T-cell (primary cell): ENCODE results near the gene DCAF6. TPM values are rescaled to one million over a fixed set of nuclear protein-coding genes. Genes with fewer than 3 reads are reported as not detected.
"Not testable (repeated sequence)": the region's sequence is repeated elsewhere in the genome, so short reads cannot be mapped to it uniquely, and the experiment has no call there.

Experiments used
- ATAC-seq, 4 experiments: fragments of 200-7000 bp in 3 of 4; fragments of 150-1000 bp in 1 of 4; cut with Tn5 transposase; replicated peaks in 1 of 4; 1 replicate in 3 of 4; 2 replicates in 1 of 4; pipeline ENCODE4 v1.10.0; 2021; ENCODE audit warnings: moderate library complexity in 3 of 4, mild to moderate bottlenecking in 2 of 4, moderate number of reproducible peaks in 1 of 4
- CTCF ChIA-PET, 2 donors: fragments of 300-600 bp; sonication (Branson Sonifier 250); formaldehyde crosslinking; loops; one replicate each; lab custom pipeline; 2022; ENCODE audit warnings: antibody characterized with exemption in 2 of 2; lab: Charles Lee
- POLR2A ChIA-PET, 2 donors: fragments of 300-600 bp; sonication (Branson Sonifier 250); formaldehyde crosslinking; loops; one replicate each; lab custom pipeline; 2022; ENCODE audit warnings: antibody characterized with exemption in 2 of 2; lab: Charles Lee
- DNase-seq, 35 experiments: peaks; one replicate each; pipeline versions ENCODE4 v3.0.0 to v3.0.0-alpha.2; 2013 to 2023
- H3K27ac ChIP-seq: one replicate; pipeline ENCODE4 v1.5.1; 2013; ENCODE audit warnings: low read length
- H3K27me3 ChIP-seq, 2 experiments: replicated peaks in 1 of 2; 1 replicate in 1 of 2; 2 replicates in 1 of 2; pipeline versions ENCODE4 v1.6.1 to v1.7.0; 2013; ENCODE audit warnings: low read length in 1 of 2, mixed read lengths in 1 of 2; ENCODE audit not compliant: control insufficient read depth in 2 of 2, insufficient read depth in 2 of 2; ENCODE audit errors: extremely low read depth in 1 of 2
- H3K36me3 ChIP-seq, 2 donors: 1 replicate in 1 of 2; 2 replicates in 1 of 2; pipeline versions ENCODE4 v1.6.1 to v1.7.0; 2013; ENCODE audit warnings: low read length in 1 of 2; ENCODE audit not compliant: control insufficient read depth in 2 of 2, insufficient read depth in 1 of 2; ENCODE audit errors: extremely low read depth in 1 of 2
- H3K4me1 ChIP-seq, 2 experiments: 1 replicate in 1 of 2; 2 replicates in 1 of 2; pipeline versions ENCODE4 v1.6.1 to v1.7.0; 2013; ENCODE audit warnings: low read length in 2 of 2, mixed read lengths in 1 of 2; ENCODE audit not compliant: insufficient read depth in 2 of 2, control insufficient read depth in 1 of 2; ENCODE audit errors: extremely low read depth in 1 of 2
- H3K4me3 ChIP-seq, 2 donors: 1 replicate in 1 of 2; 2 replicates in 1 of 2; pipeline versions ENCODE4 v1.5.1 to v1.7.0; 2013; ENCODE audit warnings: mild to moderate bottlenecking in 2 of 2, low read length in 1 of 2, moderate library complexity in 1 of 2; ENCODE audit not compliant: control insufficient read depth in 1 of 2; ENCODE audit errors: extremely low read depth in 1 of 2
- H3K9me3 ChIP-seq: 2 replicates; pipeline ENCODE4 v1.7.0; 2013
- H3K27ac Mint-ChIP-seq, 2 donors: one replicate each; pipeline ENCODE4 v1.8.0; 2020 to 2021; ENCODE audit warnings: mild to moderate bottlenecking in 2 of 2, mixed read lengths in 2 of 2
- H3K27me3 Mint-ChIP-seq, 2 donors: one replicate each; pipeline ENCODE4 v1.8.0; 2021 to 2022; ENCODE audit warnings: mixed read lengths in 2 of 2
- H3K36me3 Mint-ChIP-seq: one replicate; pipeline ENCODE4 v1.8.0; 2021; ENCODE audit warnings: mixed read lengths
- H3K4me1 Mint-ChIP-seq, 3 donors: one replicate each; pipeline ENCODE4 v1.8.0; 2020 to 2022; ENCODE audit warnings: mixed read lengths in 3 of 3, mild to moderate bottlenecking in 1 of 3
- H3K4me3 Mint-ChIP-seq, 3 donors: one replicate each; pipeline ENCODE4 v1.8.0; 2020 to 2022; ENCODE audit warnings: mild to moderate bottlenecking in 3 of 3, mixed read lengths in 3 of 3, moderate library complexity in 3 of 3
- H3K9me3 Mint-ChIP-seq, 3 donors: one replicate each; pipeline ENCODE4 v1.8.0; 2020 to 2022; ENCODE audit warnings: mixed read lengths in 3 of 3
- WGBS: methylation state at CpG from one replicate; pipeline ENCODE4 v1.1.5; 2013; ENCODE audit warnings: missing lambda C conversion rate; ENCODE audit not compliant: insufficient coverage; 5-methylcytosine and 5-hydroxymethylcytosine counted together
- total RNA-seq, 35 experiments: library from RNA in 6 of 35; stranded (reverse) in 6 of 35; fragments of 120-200 nt in 1 of 35; gene quantifications; one replicate each; pipeline versions ENCODE4 v1.2.1 to v1.2.4 and lab custom pipeline; 2013 to 2026

DCAF6 gene
- total RNA-seq, 5 donors from 2014 or later (not counting 1 experiment from before 2014, with no cell fraction given) = 21.6 to 27.4 (median 26.9) TPM

- Histone ChIP-seq H3K27ac (no peak overlapping the region), H3K4me3 (no peak overlapping the region), H3K36me3 (peaks cover 0 to 15% of the 10 kb centered on the region in 2 donors), H3K9me3 (no peaks in the 10 kb centered on the region), H3K4me1 (no peaks in the 10 kb centered on the region), H3K27me3 (no peaks in the 10 kb centered on the region)
- ATAC-seq (no peak), DNase-seq (no peak)
- H3K9me3 Mint-ChIP-seq = no peaks in the 10 kb centered on the region
- WGBS = no CpG with 5 or more reads among the region's 1 CpG
- ChIA-PET POLR2A (no interaction called here), CTCF (interaction anchor here in 1 of 2 donors (0.6 to 1.2 kb wide), 2 partner anchors 32 to 185 kb away, joined by 3 to 4 read pairs; no protein-coding TSS in a partner anchor)
- H3K4me3 Mint-ChIP-seq = no peak overlapping the region
- H3K27ac Mint-ChIP-seq = no peak overlapping the region
- peaks cover 0 to 14% (median 11%) of the 10 kb centered on the region in 3 donors for H3K4me1 Mint-ChIP-seq
- peaks cover 27% of the 10 kb centered on the region for H3K36me3 Mint-ChIP-seq
- H3K27me3 Mint-ChIP-seq = no peaks in the 10 kb centered on the region
Observed at GRCh38 chr1:168050307-168050706, 113.8 kb downstream of the DCAF6 start.

GRCh38 chr1:168050880-168051279 is 114.4 kb downstream of the DCAF6 start:
- ATAC-seq = no peak
- Mint-ChIP-seq H3K9me3 (peaks cover 0 to 2% (median 0%) of the 10 kb centered on the region in 3 donors), H3K4me1 (peaks cover 0 to 14% (median 11%) of the 10 kb centered on the region in 3 donors), H3K4me3 (no peak overlapping the region), H3K36me3 (peaks cover 29% of the 10 kb centered on the region), H3K27ac (no peak overlapping the region), H3K27me3 (no peaks in the 10 kb centered on the region)
- Histone ChIP-seq H3K9me3 (no peaks in the 10 kb centered on the region), H3K4me1 (no peaks in the 10 kb centered on the region), H3K4me3 (no peak overlapping the region), H3K27me3 (no peaks in the 10 kb centered on the region), H3K27ac (no peak overlapping the region), H3K36me3 (peaks cover 0 to 15% of the 10 kb centered on the region in 2 donors)
- CTCF ChIA-PET = no interaction called here
- POLR2A ChIA-PET = no interaction called here
- no CpG with 5 or more reads among the region's 1 CpG for WGBS
- DNase-seq = no peak

- no peak overlapping the region for H3K27ac Mint-ChIP-seq
- no peak overlapping the region for H3K4me3 Mint-ChIP-seq
- peaks cover 26% of the 10 kb centered on the region for H3K36me3 Mint-ChIP-seq
- DNase-seq = no peak
- peaks cover 0 to 14% (median 11%) of the 10 kb centered on the region in 3 donors for H3K4me1 Mint-ChIP-seq
- H3K9me3 Mint-ChIP-seq = peaks cover 0 to 2% (median 0%) of the 10 kb centered on the region in 3 donors
- Histone ChIP-seq H3K36me3 (peaks cover 0 to 13% of the 10 kb centered on the region in 2 donors), H3K4me3 (no peak overlapping the region), H3K27me3 (no peaks in the 10 kb centered on the region), H3K4me1 (no peaks in the 10 kb centered on the region), H3K27ac (no peak overlapping the region), H3K9me3 (no peaks in the 10 kb centered on the region)
- ChIA-PET POLR2A (no interaction called here), CTCF (interaction anchor here in 1 of 2 donors (1.4 kb wide), 1 partner anchor 9 kb away, joined by 4 read pairs; no protein-coding TSS in a partner anchor)
- no peak for ATAC-seq
- no peaks in the 10 kb centered on the region for H3K27me3 Mint-ChIP-seq
- 81% methylated on average over 2 of the region's 2 CpGs for WGBS
Observed at GRCh38 chr1:168053681-168054080, 117.2 kb downstream of the DCAF6 start.

- Histone ChIP-seq H3K9me3 (no peaks in the 10 kb centered on the region), H3K4me3 (no peak overlapping the region), H3K27ac (no peak overlapping the region), H3K27me3 (no peaks in the 10 kb centered on the region), H3K36me3 (peaks cover 0 to 13% of the 10 kb centered on the region in 2 donors), H3K4me1 (no peaks in the 10 kb centered on the region)
- ChIA-PET CTCF (interaction anchor here in 1 of 2 donors (1.4 kb wide), 1 partner anchor 9 kb away, joined by 4 read pairs; no protein-coding TSS in a partner anchor), POLR2A (no interaction called here)
- ATAC-seq (no peak), DNase-seq (no peak)
- peaks cover 0 to 2% (median 0%) of the 10 kb centered on the region in 3 donors for H3K9me3 Mint-ChIP-seq
- 89% methylated on average over 1 of the region's 3 CpGs for WGBS
- H3K27me3 Mint-ChIP-seq = no peaks in the 10 kb centered on the region
- peaks cover 26% of the 10 kb centered on the region for H3K36me3 Mint-ChIP-seq
- no peak overlapping the region for H3K4me3 Mint-ChIP-seq
- no peak overlapping the region for H3K27ac Mint-ChIP-seq
- H3K4me1 Mint-ChIP-seq = peaks cover 0 to 14% (median 11%) of the 10 kb centered on the region in 3 donors
Observed at GRCh38 chr1:168054117-168054516, 117.6 kb downstream of the DCAF6 start.

GRCh38 chr1:168056152-168056551 is 119.7 kb downstream of the DCAF6 start:
- WGBS = 78% methylated on average over 4 of the region's 35 CpGs
- H3K27me3 Mint-ChIP-seq = not testable (repeated sequence)

GRCh38 chr1:168057355-168057754 is 120.9 kb downstream of the DCAF6 start:
- CTCF ChIA-PET = no interaction called here
- WGBS = no CpG with 5 or more reads among the region's 1 CpG

More at GRCh38 chr1:168056152-168056551, 119.7 kb downstream of the DCAF6 start:
- POLR2A ChIA-PET, DNase-seq, H3K27ac Mint-ChIP-seq, H3K4me3 Mint-ChIP-seq, H3K9me3 Mint-ChIP-seq, H3K4me1 ChIP-seq, H3K27me3 ChIP-seq, H3K9me3 ChIP-seq, H3K4me3 ChIP-seq, H3K27ac ChIP-seq: not testable (repeated sequence)
- Mint-ChIP-seq H3K4me1 (peaks cover 0 to 14% (median 11%) of the 10 kb centered on the region in 3 donors), H3K36me3 (peaks cover 26% of the 10 kb centered on the region)
- peak; percentile 49 to 71 (median 65) for ATAC-seq
- CTCF ChIA-PET = interaction anchor here in 1 of 2 donors (0.7 kb wide), 1 partner anchor 271 kb away, joined by 3 read pairs; no protein-coding TSS in a partner anchor
- peaks cover 0 to 13% of the 10 kb centered on the region in 2 donors for H3K36me3 ChIP-seq

More at GRCh38 chr1:168057355-168057754, 120.9 kb downstream of the DCAF6 start:
- Histone ChIP-seq H3K36me3 (peaks cover 0 to 13% of the 10 kb centered on the region in 2 donors), H3K27ac (no peak overlapping the region), H3K27me3 (no peaks in the 10 kb centered on the region), H3K4me3 (no peak overlapping the region), H3K9me3 (no peaks in the 10 kb centered on the region), H3K4me1 (no peaks in the 10 kb centered on the region)
- Mint-ChIP-seq H3K9me3 (peaks cover 0 to 2% (median 0%) of the 10 kb centered on the region in 3 donors), H3K36me3 (peaks cover 23% of the 10 kb centered on the region), H3K27ac (no peak overlapping the region), H3K27me3 (no peaks in the 10 kb centered on the region), H3K4me1 (peaks cover 0 to 14% (median 11%) of the 10 kb centered on the region in 3 donors), H3K4me3 (no peak overlapping the region)
- DNase-seq = no peak
- ATAC-seq = no peak
- POLR2A ChIA-PET = no interaction called here
